CD14-positive monocyte (primary cell): ENCODE measurements around the gene NKG7. TPM values are rescaled to one million over a fixed set of nuclear protein-coding genes. Genes with fewer than 3 reads are reported as not detected.

Experiments
- DNase-seq, 3 donors: peaks; one replicate each; pipeline ENCODE4 v3.0.0-alpha.2; 2011 to 2022
- H2AFZ ChIP-seq: 2 replicates; pipeline ENCODE4 v1.6.0; 2012; ENCODE audit warnings: mild to moderate bottlenecking, low read depth, low read length, inconsistent platforms; ENCODE audit not compliant: insufficient read depth, poor library complexity, severe bottlenecking
- H3K27ac ChIP-seq, 2 donors: 1 replicate in 1 of 2; 2 replicates in 1 of 2; pipeline ENCODE4 v1.5.1; 2012 to 2013; ENCODE audit warnings: low read length in 2 of 2, control low read depth in 1 of 2, inconsistent platforms in 1 of 2, low read depth in 1 of 2, mild to moderate bottlenecking in 1 of 2
- H3K27me3 ChIP-seq, 2 donors: one replicate each; pipeline versions ENCODE4 v1.6.0 to v1.6.1; 2011 to 2013; ENCODE audit warnings: low read length in 2 of 2; ENCODE audit not compliant: control insufficient read depth in 2 of 2, insufficient read depth in 2 of 2
- H3K36me3 ChIP-seq, 2 donors: replicated peaks in 1 of 2; 1 replicate in 1 of 2; 2 replicates in 1 of 2; pipeline versions ENCODE4 v1.5.1 to v1.6.1; 2012 to 2013; ENCODE audit warnings: low read length in 2 of 2, control low read depth in 1 of 2, inconsistent platforms in 1 of 2, mild to moderate bottlenecking in 1 of 2; ENCODE audit not compliant: insufficient read depth in 2 of 2, control insufficient read depth in 1 of 2
- H3K4me1 ChIP-seq, 2 donors: 1 replicate in 1 of 2; 2 replicates in 1 of 2; pipeline versions ENCODE4 v1.5.1 to v1.6.1; 2012 to 2013; ENCODE audit warnings: low read length in 2 of 2, control low read depth in 1 of 2, inconsistent platforms in 1 of 2, mild to moderate bottlenecking in 1 of 2, moderate library complexity in 1 of 2; ENCODE audit not compliant: insufficient read depth in 2 of 2, control insufficient read depth in 1 of 2
- H3K4me2 ChIP-seq: replicated peaks from 2 replicates; pipeline ENCODE3; 2012; ENCODE audit warnings: low read length, moderate library complexity, mild to moderate bottlenecking; ENCODE audit not compliant: poor library complexity, severe bottlenecking; ENCODE audit errors: extremely low read depth
- H3K4me3 ChIP-seq, 3 experiments: fragments of 200-600 bp in 1 of 3; sonication (generic) in 1 of 3; replicated peaks in 1 of 3; 1 replicate in 2 of 3; 2 replicates in 1 of 3; pipeline ENCODE4 v1.5.1; 2011 to 2013; ENCODE audit warnings: low read length in 3 of 3, mild to moderate bottlenecking in 3 of 3, control low read depth in 2 of 3, low read depth in 2 of 3, inconsistent platforms in 1 of 3, moderate library complexity in 1 of 3
- H3K79me2 ChIP-seq: 2 replicates; pipeline ENCODE4 v1.6.0; 2012; ENCODE audit warnings: mild to moderate bottlenecking, control low read depth, inconsistent platforms, low read length, moderate library complexity; ENCODE audit not compliant: insufficient read depth
- H3K9ac ChIP-seq: 2 replicates; pipeline ENCODE4 v1.6.0; 2017; ENCODE audit warnings: low read length, mild to moderate bottlenecking; ENCODE audit not compliant: insufficient read depth, poor library complexity, severe bottlenecking
- H3K9me3 ChIP-seq, 2 donors: replicated peaks in 1 of 2; 1 replicate in 1 of 2; 2 replicates in 1 of 2; pipeline versions ENCODE4 v1.5.1 to v1.6.1; 2012 to 2013; ENCODE audit warnings: low read length in 2 of 2, control low read depth in 1 of 2; ENCODE audit not compliant: control insufficient read depth in 1 of 2, insufficient read depth in 1 of 2
- H4K20me1 ChIP-seq: 2 replicates; pipeline ENCODE4 v1.6.0; 2012; ENCODE audit warnings: mild to moderate bottlenecking, low read length, control low read depth, moderate library complexity; ENCODE audit not compliant: insufficient read depth
- H3K27ac Mint-ChIP-seq, 7 donors: one replicate each; pipeline ENCODE4 v1.8.0; 2020; ENCODE audit warnings: mild to moderate bottlenecking in 7 of 7, mixed read lengths in 7 of 7, moderate library complexity in 6 of 7, inconsistent platforms in 2 of 7
- H3K27me3 Mint-ChIP-seq, 3 donors: one replicate each; pipeline ENCODE4 v1.8.0; 2021 to 2022; ENCODE audit warnings: low read depth in 3 of 3, mild to moderate bottlenecking in 3 of 3, mixed read lengths in 3 of 3, moderate library complexity in 3 of 3, inconsistent platforms in 1 of 3
- H3K36me3 Mint-ChIP-seq, 2 donors: one replicate each; pipeline ENCODE4 v1.8.0; 2020; ENCODE audit warnings: mixed read lengths in 2 of 2, inconsistent platforms in 1 of 2, mild to moderate bottlenecking in 1 of 2
- H3K4me1 Mint-ChIP-seq: one replicate; pipeline ENCODE4 v1.8.0; 2020; ENCODE audit warnings: mild to moderate bottlenecking, mixed read lengths
- H3K4me3 Mint-ChIP-seq, 2 donors: one replicate each; pipeline ENCODE4 v1.8.0; 2020; ENCODE audit warnings: mild to moderate bottlenecking in 2 of 2, mixed read lengths in 2 of 2, moderate library complexity in 1 of 2
- H3K9me3 Mint-ChIP-seq, 7 donors: one replicate each; pipeline ENCODE4 v1.8.0; 2020 to 2022; ENCODE audit warnings: mixed read lengths in 7 of 7, mild to moderate bottlenecking in 6 of 7, moderate library complexity in 6 of 7, inconsistent platforms in 2 of 7
- CTCF ChIP-seq: fragments of 200-600 bp; IDR thresholded peaks from one replicate; pipeline ENCODE4 v1.8.0; 2022; ENCODE audit warnings: antibody characterized with exemption, mild to moderate bottlenecking
- WGBS: methylation state at CpG from one replicate; pipeline ENCODE4 v1.1.5; 2013; ENCODE audit warnings: missing lambda C conversion rate; ENCODE audit not compliant: insufficient coverage; 5-methylcytosine and 5-hydroxymethylcytosine counted together
- intact Hi-C, 2 donors: fragments of 100-400 bp; cut with micrococcal nuclease; formaldehyde crosslinking; loops; one replicate each; pipeline versions ENCODE4 v1.15.0 to v1.15.1; 2023
- polyA plus RNA-seq, 3 donors: library from polyadenylated mRNA; depleted of rRNA in 1 of 3; unstranded in 2 of 3; stranded (reverse) in 1 of 3; fragments of 300-500 nt in 2 of 3; fragments of >200 nt in 1 of 3; fragmentation: Illumina TruSeq in 2 of 3; gene quantifications; 1 replicate in 2 of 3; 2 replicates in 1 of 3; pipeline ENCODE4 v1.2.3, GENCODE V29; 2012 to 2021

NKG7 gene
- polyA plus RNA-seq, 3 donors, result 11.1 to 19.9 (median 16.4) TPM

- intact Hi-C loops, result no loop called here
- Histone ChIP-seq H3K9me3 (no peaks in the 10 kb centered on the region), H3K27me3 (no peaks in the 10 kb centered on the region), H4K20me1 (no peaks in the 10 kb centered on the region), H3K9ac (no peak overlapping the region), H3K36me3 (no peaks in the 10 kb centered on the region), H3K27ac (no peak overlapping the region), H3K4me2 (no peak overlapping the region), H2AFZ (no peak overlapping the region), H3K79me2 (no peaks in the 10 kb centered on the region), H3K4me1 (peaks cover 11 to 12% of the 10 kb centered on the region in 2 donors), H3K4me3 (no peak overlapping the region)
- Mint-ChIP-seq H3K27ac (peak overlapping the region in 1 of 7 donors; percentile 62), H3K4me1 (peaks cover 14% of the 10 kb centered on the region), H3K9me3 (peaks cover 0 to 2% (median under 1%) of the 10 kb centered on the region in 7 donors), H3K36me3 (no peaks in the 10 kb centered on the region), H3K27me3 (peaks cover 0 to 3% (median 1%) of the 10 kb centered on the region in 3 donors), H3K4me3 (peak overlapping the region in 1 of 2 donors; percentile 37)
- WGBS, result 94% methylated on average over 14 of the region's 14 CpGs
- no peak for DNase-seq
- no peak for TF ChIP-seq CTCF
These were observed 14.5 kb upstream of the NKG7 start for GRCh38 chr19:51386882-51387520.

GRCh38 chr19:51382004-51382403, 9.6 kb upstream of the NKG7 start:
- WGBS, result 95% methylated on average over 4 of the region's 4 CpGs
- H3K9ac ChIP-seq, result no peak overlapping the region
- no peak overlapping the region for H3K4me3 Mint-ChIP-seq
- no peak overlapping the region for H3K27ac Mint-ChIP-seq
- H3K36me3 Mint-ChIP-seq, result no peaks in the 10 kb centered on the region
- peaks cover 3 to 11% (median 8%) of the 10 kb centered on the region in 7 donors for H3K9me3 Mint-ChIP-seq
- H3K27ac ChIP-seq, result no peak overlapping the region
- H3K4me2 ChIP-seq, result no peak overlapping the region
- H2AFZ ChIP-seq, result no peak overlapping the region
- H3K4me1 ChIP-seq, result no peaks in the 10 kb centered on the region
- no peak for TF ChIP-seq CTCF
- H3K79me2 ChIP-seq, result no peaks in the 10 kb centered on the region
- peaks cover 0 to 2% (median 0%) of the 10 kb centered on the region in 3 donors for H3K27me3 Mint-ChIP-seq
- H3K36me3 ChIP-seq, result no peaks in the 10 kb centered on the region
- peaks cover 8% of the 10 kb centered on the region for H3K4me1 Mint-ChIP-seq
- no peaks in the 10 kb centered on the region for H3K27me3 ChIP-seq
- intact Hi-C loops, result no loop called here
- H3K9me3 ChIP-seq, result peaks cover 7 to 10% of the 10 kb centered on the region in 2 donors
- no peak for DNase-seq
- no peak overlapping the region for H3K4me3 ChIP-seq
- no peaks in the 10 kb centered on the region for H4K20me1 ChIP-seq
